Kidney capillary endothelial cell (primary cell): ENCODE results near the gene PTPRN2.
"Not testable (repeated sequence)": the region's sequence is repeated elsewhere in the genome, so short reads cannot be mapped to it uniquely, and the experiment has no call there.

Experiments
- DNase-seq: peaks from one replicate; pipeline ENCODE4 v3.0.0-alpha.2; 2018; ENCODE audit warnings: low spot score

PTPRN2 gene

DNA sequence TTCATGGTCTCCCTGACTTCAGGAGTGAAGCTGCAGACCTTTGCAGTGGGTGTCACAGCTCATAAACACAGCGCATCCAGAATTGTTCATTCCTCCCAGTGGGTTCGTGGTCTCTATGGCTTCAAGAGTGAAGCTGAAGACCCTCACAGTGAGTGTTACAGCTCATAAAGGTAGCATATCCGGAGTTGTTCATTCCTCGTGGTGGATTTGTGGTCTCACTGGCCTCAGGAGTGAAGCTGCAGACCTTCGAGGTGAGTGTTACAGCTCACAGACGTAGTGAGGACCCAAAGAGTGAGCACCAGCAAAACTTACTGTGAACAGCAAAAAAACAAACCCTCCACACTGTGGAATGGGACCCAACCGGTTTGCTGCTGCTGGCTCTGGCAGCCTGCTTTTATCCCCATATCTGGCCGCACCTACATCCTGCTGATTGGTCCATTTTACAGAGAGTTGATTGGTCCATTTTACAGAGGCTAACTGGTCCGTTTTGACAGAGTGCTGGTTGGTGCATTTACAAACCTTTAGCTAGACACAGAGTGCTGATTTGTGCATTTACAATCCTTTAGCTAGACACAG, 308.8 kb downstream of the PTPRN2 start:
- no peak for DNase-seq

DNA sequence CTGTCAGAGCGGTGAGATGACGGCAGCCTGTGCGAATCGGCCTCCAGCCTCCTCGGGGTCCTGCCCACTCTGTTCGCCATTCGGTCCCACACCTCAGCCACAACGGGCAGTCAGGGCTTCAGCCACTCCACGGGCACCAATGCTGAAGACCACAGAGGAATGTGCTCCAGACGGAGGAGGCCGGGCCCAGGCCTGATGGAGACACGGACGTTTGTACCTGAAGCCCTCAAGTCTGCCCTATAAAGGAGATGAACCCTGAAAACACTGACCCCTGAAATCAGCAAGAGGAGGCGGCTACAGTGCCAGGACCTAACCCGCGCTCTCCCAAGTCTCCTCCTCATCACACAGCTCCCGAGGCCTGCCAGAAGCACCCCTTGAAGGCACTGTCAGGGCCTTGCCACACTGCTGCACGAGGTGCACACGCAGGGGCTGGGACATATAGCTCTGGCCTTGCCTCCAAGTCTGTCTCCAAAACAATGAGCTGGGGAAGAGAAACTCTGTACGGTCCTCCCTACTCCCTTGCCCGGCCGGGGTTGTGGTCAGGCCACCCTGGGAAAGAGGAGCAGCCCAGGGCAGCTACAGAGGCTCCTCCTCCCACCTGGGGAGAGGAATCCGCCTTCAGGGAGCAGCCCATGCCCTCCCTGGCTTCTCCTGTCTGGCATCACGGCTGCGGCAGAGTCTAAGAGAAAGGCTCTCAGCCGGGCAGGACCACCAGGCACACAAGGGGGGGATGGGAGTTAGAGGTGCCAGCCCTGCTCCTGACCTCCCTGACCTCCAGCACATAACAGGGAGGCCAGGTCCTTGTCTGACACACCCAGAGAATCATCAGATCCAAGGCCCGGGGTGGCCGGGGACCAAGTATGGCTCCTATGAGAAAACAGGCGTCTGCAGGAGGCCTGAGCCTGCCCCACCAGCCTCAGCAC, 310.1 kb downstream of the PTPRN2 start:
- no peak for DNase-seq

DNA sequence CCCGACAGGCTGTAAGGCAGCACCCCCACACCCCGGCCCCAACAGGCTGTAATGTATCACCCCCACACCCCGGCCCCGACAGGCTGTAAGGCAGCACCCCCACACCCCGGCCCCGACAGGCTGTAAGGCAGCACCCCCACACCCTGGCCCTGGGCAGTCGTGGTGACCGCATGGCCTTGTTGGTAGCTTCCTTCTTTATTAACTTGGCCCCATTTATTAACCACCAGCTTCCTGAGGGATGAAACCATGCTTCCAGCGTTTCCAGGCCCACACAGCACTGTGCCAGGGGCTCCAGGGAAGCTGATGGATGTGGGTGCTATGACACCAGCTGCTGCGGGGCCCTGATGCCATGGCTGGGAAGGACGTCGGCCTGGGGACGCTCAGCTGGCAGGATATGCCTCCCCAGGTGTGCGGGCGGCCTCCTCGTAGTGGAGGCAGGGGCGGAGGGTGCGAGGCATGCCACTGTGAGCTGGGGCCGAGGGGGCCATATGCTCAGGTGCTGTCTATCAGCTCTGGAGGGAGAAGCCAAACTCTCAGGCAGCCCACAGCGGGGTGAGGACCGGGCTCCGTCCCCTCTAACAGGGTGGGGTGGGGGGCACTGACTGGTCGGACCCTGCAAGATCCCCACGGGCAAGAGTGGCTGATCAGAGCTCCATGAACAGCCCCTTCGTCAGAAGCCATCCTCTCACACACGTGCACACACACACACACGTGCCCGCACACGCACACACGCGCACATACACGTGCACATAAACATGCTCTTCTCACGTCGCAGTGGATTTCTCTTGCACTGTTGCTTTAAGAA, 311.0 kb downstream of the PTPRN2 start:
- DNase-seq = no peak

DNA sequence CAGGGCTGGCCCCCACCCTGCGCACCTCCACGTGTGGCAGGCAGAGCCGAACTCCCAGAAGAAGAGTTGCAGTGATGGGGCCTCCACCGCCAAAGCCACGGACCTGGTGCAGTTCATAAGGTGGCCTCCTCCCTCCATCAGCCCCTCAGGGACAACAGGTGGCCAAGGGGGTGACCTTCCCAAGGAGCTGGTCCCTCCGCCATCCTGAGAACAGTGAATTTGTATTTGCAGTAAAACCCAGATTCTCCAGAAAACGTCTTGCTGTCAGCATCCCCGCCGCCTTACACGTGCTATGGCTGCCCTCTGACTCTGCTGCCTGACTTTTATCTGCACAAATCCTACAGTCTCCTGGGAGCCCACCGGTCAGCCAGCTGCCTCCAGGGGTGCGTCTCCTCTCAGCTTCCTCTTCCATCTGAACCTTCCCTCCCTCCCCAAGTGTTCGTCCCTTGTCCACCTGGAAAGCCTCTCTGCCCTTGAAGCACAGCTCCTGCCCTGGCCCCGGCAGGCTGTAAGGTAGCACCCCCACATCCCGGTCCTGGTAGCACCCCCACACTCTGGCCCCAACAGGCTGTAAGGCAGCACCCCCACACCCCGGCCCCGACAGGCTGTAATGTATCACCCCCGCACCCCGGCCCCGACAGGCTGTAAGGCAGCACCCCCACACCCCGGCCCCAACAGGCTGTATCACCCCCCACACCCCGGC, 311.8 kb downstream of the PTPRN2 start:
- no peak for DNase-seq

DNA sequence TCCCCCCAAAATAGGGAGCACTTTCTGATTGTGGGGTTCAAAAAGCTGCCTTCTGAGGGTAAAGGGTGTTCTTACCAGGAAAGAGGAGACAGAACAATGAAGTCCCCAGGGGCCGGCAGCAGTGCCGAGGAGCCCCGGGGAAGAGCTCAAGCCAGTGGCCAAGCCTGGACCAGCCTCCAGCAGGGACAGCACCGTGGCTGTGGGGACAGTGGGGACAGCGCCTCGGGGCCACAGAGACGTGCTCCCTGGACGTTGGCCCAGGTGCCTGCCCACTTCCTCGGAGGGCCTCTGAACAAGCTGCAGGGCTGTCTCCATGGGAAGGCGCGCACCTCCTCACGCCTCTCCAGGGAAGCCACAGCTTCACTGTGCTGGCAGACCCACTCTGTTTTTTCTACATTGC, 312.6 kb downstream of the PTPRN2 start:
- DNase-seq = no peak

DNA sequence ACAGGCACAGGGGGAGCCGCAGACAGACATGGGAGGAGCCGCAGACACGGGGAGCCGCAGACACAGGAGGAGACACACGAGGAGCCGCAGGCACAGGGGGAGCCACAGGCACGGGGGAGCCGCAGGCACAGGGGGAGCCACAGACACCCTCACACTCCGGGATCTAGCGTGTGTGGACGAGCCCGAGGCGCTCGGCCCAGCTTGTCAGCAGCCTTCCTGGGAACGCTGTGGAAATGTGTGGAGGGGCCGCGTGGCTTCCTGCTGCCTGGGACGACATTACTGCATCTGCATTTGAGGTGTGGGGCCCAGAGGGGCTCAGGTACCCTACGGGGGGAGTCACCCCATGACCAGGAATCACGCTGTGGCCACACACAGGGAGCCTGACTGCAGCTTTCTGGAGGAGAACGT, 313.2 kb downstream of the PTPRN2 start:
- DNase-seq = no peak

DNA sequence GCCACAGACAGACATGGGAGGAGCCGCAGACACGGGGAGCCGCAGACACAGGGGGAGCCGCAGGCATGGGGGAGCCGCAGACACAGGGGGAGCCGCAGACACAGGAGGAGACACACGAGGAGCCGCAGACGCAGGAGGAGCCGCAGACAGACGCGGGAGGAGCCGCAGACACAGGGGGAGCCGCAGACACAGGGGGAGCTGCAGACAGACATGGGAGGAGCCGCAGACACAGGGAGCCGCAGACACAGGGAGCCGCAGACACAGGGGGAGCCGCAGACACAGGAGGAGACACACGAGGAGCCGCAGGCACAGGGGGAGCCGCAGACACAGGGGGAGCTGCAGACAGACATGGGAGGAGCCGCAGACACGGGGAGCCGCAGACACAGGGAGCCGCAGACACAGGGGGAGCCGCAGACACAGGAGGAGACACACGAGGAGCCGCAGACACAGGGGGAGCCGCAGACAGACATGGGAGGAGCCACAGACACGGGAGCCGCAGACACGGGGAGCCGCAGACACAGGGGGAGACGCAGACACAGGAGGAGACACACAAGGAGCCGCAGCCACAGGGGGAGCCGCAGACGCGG, 313.8 kb downstream of the PTPRN2 start:
- not testable (repeated sequence) for DNase-seq

DNA sequence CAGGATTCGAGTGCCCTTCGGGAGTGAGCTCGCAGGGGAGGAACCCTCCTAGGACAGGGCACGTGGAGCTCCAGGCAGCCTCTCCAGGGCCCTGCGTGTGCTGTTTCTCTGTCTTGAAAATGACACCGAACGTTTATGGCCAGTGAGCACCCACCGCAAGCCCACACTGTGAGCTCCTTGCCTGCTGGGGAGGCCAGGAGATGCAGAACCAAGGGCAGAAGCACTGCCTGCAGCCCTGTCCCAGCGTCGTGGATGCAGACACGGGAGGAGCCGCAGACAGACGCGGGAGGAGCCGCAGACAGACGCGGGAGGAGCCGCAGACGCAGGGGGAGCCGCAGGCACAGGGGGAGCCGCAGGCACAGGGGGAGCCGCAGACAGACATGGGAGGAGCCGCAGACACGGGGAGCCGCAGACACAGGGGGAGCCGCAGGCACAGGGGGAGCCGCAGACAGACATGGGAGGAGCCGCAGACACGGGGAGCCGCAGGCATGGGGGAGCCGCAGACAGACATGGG, 314.4 kb downstream of the PTPRN2 start:
- DNase-seq = no peak

DNA sequence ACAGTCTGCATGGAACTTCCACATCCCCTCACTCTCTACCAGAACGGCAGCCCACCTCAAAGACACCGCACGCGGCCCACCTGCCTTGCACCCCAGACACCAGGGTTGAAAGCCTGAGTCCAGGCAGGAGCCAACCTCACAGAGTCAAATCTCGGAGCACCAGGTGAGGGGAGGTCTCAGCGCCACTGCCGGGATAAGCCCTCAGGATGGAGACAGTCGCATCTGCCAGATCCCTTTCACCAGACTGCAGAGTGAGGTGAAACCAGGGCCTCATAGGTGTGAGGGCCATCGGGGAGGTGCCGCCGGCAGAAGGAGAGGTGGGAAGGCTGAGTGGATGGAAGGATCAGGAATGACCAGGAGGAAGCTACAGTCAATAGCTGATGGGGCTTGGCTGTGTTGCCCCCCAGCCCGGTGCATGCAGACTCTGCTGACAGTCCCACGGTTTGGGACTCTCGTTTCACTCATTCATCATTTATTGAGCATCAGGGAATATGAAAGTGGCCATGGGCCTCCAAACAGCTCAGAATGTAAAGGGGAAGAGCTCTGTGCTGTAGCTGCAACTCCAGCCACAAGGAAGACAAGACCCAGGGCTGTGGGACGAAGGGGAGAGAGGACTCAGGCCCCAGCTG, 315.0 kb downstream of the PTPRN2 start:
- DNase-seq = no peak

DNA sequence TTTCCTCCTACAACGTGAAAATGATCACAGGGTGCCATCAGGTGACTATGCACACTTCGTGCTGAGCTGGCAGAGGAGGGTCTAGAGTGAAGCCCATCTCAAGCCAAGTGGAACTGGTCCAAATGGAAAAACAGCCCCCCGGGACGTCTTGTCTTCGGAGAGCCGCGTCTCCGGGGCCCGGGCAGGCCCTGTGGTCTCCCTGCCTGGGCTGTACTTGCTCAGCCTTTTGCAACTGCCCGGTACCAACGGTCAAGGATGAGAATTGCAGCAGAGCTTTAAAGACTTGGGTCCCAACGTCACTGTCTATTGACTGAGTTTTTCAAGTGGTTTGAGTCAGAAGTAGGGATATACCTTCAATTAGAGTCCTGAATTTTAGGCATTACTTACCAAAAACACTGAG, 315.5 kb downstream of the PTPRN2 start:
- no peak for DNase-seq

DNA sequence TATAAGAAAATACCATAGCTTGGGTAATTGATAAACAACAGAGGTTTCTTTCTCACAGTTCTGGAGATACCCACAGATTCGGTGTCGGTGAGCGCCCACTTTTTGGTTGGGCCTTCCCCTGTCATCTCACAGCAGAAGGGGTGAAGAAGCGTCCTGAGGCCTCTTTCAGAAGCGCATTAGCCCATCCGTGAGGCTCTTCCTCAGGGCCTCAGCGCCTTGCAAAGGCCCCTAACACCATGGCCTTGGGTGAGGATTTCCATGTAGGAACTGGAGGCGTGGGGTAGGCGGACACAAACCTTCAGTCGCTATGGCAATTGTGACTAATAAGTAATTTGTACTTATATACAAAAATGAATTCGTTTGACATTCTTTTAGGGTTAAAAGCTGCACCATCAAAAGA, 316.0 kb downstream of the PTPRN2 start:
- DNase-seq = no peak

DNA sequence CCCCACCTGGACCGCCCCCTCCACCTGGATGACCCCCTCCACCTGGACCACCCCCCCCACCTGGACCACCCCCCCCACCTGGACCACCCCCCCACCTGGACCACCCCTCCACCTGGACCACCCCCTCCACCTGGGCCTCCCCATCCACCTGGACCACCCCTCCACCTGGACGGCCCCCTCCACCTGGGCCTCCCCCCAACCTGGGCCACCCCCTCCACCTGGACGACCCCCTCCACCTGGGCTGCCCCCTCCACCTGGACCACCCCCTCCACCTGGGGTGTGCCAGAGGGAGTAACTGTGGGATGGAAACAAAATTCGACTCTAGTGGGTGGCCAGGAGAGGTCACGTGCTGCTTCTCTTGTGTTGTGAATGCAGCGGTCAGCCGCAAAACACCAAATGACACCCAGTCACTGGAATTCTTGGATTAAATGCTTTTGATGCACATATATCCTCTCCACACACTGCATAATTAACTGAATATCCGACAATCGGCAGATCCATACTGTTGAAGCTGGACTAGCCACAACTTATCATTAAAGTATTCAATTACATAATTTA, 316.7 kb downstream of the PTPRN2 start:
- no peak for DNase-seq

DNA sequence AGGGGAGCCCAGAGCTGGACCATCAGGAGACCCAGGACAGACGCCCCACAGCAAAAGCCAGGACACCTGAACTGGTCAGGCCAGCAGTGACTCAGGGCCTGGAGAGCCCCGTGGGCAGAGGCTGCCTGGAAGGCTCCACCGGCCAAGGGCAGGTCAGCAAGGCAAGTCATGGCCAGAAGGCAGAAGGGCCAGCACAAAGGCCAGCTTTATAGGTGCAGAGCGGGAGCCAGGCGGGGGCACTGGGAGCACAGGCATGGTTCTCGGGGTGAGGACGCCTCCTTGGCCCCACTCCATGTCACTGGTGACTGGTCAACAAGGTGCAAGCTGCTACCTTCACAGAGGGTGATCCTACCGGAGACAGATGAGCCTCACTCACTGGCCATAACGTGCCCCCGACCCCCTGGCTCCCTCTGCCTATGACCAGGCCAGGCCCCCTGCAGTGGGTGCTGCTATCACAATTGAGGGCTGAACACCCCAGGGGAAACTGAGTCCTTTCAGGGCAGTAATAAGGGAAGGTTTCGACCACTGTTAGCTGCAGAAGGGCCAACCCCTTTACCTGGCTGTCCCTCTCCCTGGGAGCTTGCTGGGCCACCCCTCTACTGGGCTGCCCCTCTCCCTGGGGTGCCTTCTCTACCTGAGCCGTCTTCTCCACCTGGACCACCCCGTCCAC, 317.4 kb downstream of the PTPRN2 start:
- DNase-seq = no peak

DNA sequence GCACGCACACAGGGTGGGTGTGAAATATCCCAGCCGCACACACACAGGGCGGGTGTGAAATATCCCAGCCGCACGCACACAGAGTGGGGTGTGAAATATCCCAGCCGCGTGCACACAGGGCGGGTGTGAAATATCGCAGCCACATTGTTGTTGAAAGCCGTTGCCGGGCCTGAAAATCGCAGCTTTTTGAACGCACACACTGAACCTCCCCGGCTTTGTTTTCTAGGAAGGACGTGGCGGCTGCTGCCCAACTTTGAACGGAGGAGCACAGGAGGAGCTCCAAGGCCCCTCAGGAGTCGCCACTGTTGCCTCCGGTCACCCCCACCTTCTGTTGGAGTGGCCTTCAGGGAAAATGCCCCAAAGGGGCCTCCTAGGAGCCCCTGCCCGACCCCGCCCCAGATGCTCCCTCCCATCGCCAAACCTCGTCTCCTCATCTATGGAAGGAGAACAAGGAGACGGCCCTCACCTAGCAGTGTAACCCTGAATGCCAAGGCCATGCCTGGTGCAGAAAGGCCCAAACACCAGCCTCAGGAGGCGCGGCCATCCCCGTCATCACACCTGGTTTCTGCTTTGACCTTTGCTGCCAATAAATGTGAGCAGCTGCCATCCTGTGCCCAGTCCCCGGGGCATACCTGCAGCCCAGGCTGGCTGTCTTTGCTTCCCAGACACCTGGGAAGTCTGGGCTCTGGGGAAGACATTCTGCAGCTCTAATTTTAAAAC, 318.6 kb downstream of the PTPRN2 start:
- DNase-seq = no peak

DNA sequence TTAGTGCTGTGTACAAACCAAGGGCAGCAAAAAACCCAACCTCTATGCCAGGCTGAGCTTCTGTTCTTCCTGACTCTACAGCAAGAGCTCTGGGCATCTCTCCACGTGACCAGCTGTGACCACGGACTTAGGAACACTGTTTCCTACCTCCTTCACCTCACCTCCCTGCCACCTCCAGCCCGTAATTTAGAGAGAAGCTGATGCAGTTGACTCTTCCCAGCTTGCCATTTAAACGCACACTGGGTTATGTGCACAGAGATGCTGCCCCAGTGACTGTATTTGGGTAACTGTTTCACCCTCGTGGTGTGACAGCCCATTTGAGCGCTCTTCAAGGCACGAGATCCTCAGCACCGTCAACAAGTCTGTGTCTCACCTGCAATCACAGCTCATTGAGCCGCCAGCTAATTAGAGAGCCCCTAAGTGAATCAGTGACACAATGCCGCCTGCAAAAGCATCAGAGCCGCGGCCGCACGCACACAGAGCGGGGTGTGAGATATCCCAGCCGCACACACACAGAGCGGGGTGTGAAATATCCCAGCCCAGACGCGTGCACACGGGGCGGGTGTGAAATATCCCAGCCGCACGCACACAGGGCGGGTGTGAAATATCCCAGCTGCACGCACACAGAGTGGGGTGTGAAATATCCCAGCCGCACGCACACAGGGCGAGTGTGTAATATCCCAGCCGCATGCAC, 319.7 kb downstream of the PTPRN2 start:
- no peak for DNase-seq

DNA sequence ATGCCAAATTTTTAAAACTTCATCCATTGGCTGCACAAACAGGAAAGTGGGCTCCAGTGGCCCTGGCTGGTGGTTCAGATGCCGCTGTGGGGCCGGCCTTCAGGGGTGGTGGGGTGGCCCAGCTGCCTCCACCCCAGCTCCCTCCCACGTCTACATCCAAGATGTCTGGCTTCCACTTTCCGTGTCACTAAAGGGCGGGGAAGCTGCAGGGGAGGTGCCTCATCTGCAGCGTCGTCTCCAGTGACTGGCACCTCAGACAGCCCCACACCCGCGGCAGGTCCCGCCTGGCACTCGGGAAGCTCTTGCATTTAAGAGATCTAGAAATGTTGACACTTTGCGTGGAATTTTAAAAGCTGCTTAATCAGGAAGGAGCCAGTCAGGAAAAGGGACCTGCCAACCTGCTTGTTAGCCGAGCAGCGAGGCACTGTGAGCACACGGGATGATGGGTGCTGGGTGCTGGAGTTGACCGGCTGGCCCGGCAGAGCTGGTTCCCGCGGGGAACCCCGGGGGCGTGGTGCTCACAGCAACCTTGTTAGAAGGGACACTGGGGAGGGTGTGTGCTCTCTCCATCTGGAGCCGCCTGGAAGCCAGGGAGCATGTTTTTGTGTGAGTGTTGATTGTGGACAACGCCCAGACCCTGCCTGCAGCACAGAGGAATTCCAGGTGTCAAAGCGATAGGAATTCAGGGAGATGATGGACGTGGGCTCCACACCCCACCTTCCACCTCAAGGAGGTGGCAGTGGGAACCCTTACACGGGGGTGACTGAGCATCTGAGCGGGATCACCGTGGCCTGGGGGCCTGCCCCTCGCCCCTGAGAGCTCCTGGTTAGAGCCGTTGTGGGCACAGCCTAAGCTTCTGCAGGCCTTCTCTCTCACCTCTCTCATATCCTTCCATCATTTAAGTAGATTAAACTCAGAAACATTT, 320.5 kb downstream of the PTPRN2 start:
- no peak for DNase-seq

DNA sequence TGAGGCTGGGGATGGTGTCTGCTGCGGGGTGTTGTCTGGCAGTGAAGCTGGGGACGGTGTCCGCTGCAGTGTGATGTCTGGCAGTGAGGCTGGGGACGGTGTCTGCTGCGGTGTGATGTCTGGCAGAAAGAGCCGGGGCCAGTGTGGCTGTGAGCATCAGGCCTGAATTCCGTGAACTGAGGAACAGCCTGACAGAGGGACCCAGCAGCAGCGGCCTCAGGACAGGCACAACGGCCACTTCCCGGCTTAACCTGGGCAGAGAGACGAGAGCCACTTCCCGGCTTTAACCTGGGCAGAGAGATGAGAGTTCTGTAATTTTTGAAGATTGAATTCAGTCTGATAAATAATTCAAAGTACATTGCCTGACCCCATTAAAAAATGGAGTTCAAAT, 321.2 kb downstream of the PTPRN2 start:
- no peak for DNase-seq

DNA sequence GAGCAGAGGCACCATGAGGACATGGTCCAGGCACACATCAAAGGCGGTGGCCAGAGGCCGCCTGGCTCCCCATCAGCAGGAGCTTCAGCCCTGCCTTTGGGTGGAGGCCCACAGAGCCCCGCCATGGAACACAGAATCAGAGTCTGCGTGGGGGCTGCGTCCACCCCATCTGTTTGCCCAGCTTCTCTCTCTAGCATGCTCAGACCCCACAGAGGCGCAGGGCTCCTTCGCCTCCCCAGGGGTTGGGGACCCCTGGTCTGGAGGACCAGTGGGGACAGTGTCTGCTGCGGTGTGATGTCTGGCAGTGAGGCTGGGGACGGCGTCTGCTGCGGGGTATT, 321.9 kb downstream of the PTPRN2 start:
- DNase-seq = no peak
